Mesothelial cell of epicardium (in vitro differentiated cells): ENCODE results near the gene TSFM. TPM values are rescaled to one million over a fixed set of nuclear protein-coding genes. Genes with fewer than 3 reads are reported as not detected.

ENCODE experiments used
- DNase-seq, 2 experiments: peaks; one replicate each; pipeline ENCODE4 v3.0.0; 2021; ENCODE audit warnings: low spot score in 2 of 2; ENCODE audit not compliant: unreplicated experiment in 2 of 2
- H3K27ac Mint-ChIP-seq: 2 replicates; pipeline ENCODE4 v1.8.0; 2021; ENCODE audit warnings: mixed read lengths
- H3K27me3 Mint-ChIP-seq: 2 replicates; pipeline ENCODE4 v1.8.0; 2021; ENCODE audit warnings: low read depth, mixed read lengths
- H3K36me3 Mint-ChIP-seq: 2 replicates; pipeline ENCODE4 v1.8.0; 2021; ENCODE audit warnings: mixed read lengths
- H3K4me1 Mint-ChIP-seq: 2 replicates; pipeline ENCODE4 v1.8.0; 2021; ENCODE audit warnings: mixed read lengths
- H3K4me3 Mint-ChIP-seq: 2 replicates; pipeline ENCODE4 v1.8.0; 2021; ENCODE audit warnings: mild to moderate bottlenecking, moderate library complexity, mixed read lengths
- H3K9me3 Mint-ChIP-seq: 2 replicates; pipeline ENCODE4 v1.8.0; 2021; ENCODE audit warnings: mixed read lengths
- CTCF ChIP-seq: fragments of 200-600 bp; sonication (generic); IDR thresholded peaks from one replicate; pipeline ENCODE4 v1.5.0; 2021; ENCODE audit warnings: antibody characterized with exemption; ENCODE audit not compliant: unreplicated experiment
- total RNA-seq: library from RNA; stranded (reverse); gene quantifications from 3 replicates; pipeline ENCODE4 v1.2.1, GENCODE V29; 2021

Gene TSFM
- total RNA-seq, 1 donor from 2014 or later, result 23.4 TPM

- H3K27ac Mint-ChIP-seq, result no peak overlapping the region
- DNase-seq, result no peak
- H3K4me3 Mint-ChIP-seq, result no peak overlapping the region
- H3K4me1 Mint-ChIP-seq, result peaks cover 9% of the 10 kb centered on the region
- TF ChIP-seq CTCF, result no peak
- peaks cover 34% of the 10 kb centered on the region for H3K36me3 Mint-ChIP-seq
- no peaks in the 10 kb centered on the region for H3K27me3 Mint-ChIP-seq
- H3K9me3 Mint-ChIP-seq, result no peaks in the 10 kb centered on the region
Observed at GRCh38 chr12:57826400-57826799, 43.8 kb downstream of the TSFM start.

GRCh38 chr12:57826966-57827365, 44.4 kb downstream of the TSFM start:
- no peak for TF ChIP-seq CTCF
- H3K4me3 Mint-ChIP-seq, result no peak overlapping the region
- H3K4me1 Mint-ChIP-seq, result peaks cover 13% of the 10 kb centered on the region
- no peaks in the 10 kb centered on the region for H3K27me3 Mint-ChIP-seq
- no peak for DNase-seq
- peaks cover 31% of the 10 kb centered on the region for H3K36me3 Mint-ChIP-seq
- no peaks in the 10 kb centered on the region for H3K9me3 Mint-ChIP-seq
- H3K27ac Mint-ChIP-seq, result no peak overlapping the region

GRCh38 chr12:57829025-57829777, 46.6 kb downstream of the TSFM start:
- peaks cover 19% of the 10 kb centered on the region for H3K36me3 Mint-ChIP-seq
- no peak for TF ChIP-seq CTCF
- H3K9me3 Mint-ChIP-seq, result no peaks in the 10 kb centered on the region
- H3K27ac Mint-ChIP-seq, result peak overlapping the region; percentile 14
- H3K4me3 Mint-ChIP-seq, result no peak overlapping the region
- H3K4me1 Mint-ChIP-seq, result peaks cover 28% of the 10 kb centered on the region
- no peaks in the 10 kb centered on the region for H3K27me3 Mint-ChIP-seq
- DNase-seq, result no peak

GRCh38 chr12:57830393-57830792, 47.8 kb downstream of the TSFM start:
- no peaks in the 10 kb centered on the region for H3K27me3 Mint-ChIP-seq
- H3K4me3 Mint-ChIP-seq, result no peak overlapping the region
- no peak for DNase-seq
- H3K9me3 Mint-ChIP-seq, result no peaks in the 10 kb centered on the region
- peaks cover 34% of the 10 kb centered on the region for H3K4me1 Mint-ChIP-seq
- no peak for TF ChIP-seq CTCF
- H3K36me3 Mint-ChIP-seq, result peaks cover 12% of the 10 kb centered on the region
- H3K27ac Mint-ChIP-seq, result peak overlapping the region; percentile 56

GRCh38 chr12:57832966-57833365, 50.4 kb downstream of the TSFM start:
- Mint-ChIP-seq H3K9me3 (no peaks in the 10 kb centered on the region), H3K4me1 (peaks cover 57% of the 10 kb centered on the region), H3K4me3 (no peak overlapping the region), H3K27me3 (no peaks in the 10 kb centered on the region), H3K27ac (peak overlapping the region; percentile 59), H3K36me3 (peaks cover 3% of the 10 kb centered on the region)
- no peak for TF ChIP-seq CTCF
- no peak for DNase-seq
